GM10248 (cell line): ENCODE data around the gene SCYL3.

Source experiments
- CTCF ChIA-PET: fragments of 300-600 bp; sonication (Branson Sonifier 250); formaldehyde crosslinking; extraction: SDS; loops from one replicate; lab custom pipeline; 2021; ENCODE audit warnings: antibody characterized with exemption; lab: Yijun Ruan, JAX
- POLR2A ChIA-PET: fragments of 350-650 bp; sonication (Branson Sonifier 250); formaldehyde crosslinking; extraction: SDS; loops from one replicate; lab custom pipeline; 2020; ENCODE audit warnings: antibody characterized with exemption; lab: Yijun Ruan, JAX
- DNase-seq: peaks from one replicate; pipeline ENCODE4 v3.0.0; 2012; ENCODE audit errors: extremely low spot score
- CTCF ChIP-seq: IDR thresholded peaks from 2 replicates; pipeline ENCODE4 v1.5.1; 2012; ENCODE audit warnings: mild to moderate bottlenecking, low read depth; ENCODE audit errors: extremely low read depth, missing control alignments, control extremely low read depth

Gene SCYL3

GRCh38 chr1:169901115-169901514 is 7.4 kb upstream of the SCYL3 start:
- no peak for DNase-seq
- POLR2A ChIA-PET = no interaction called here
- no peak for TF ChIP-seq CTCF
- CTCF ChIA-PET = no interaction called here

- ChIA-PET CTCF (no interaction called here), POLR2A (no interaction called here)
- no peak for TF ChIP-seq CTCF
Measured at GRCh38 chr1:169900571-169900970, 6.9 kb upstream of the SCYL3 start.

GRCh38 chr1:169899519-169900217 is 6.0 kb upstream of the SCYL3 start:
- CTCF ChIA-PET = interaction anchor here (1.2 to 1.8 kb wide), 3 partner anchors 9 to 45 kb away, joined by 3 to 4 read pairs (median 3); no protein-coding TSS in a partner anchor

More at GRCh38 chr1:169900571-169900970, 6.9 kb upstream of the SCYL3 start:
- DNase-seq = no peak

GRCh38 chr1:169896013-169896412 is 2.3 kb upstream of the SCYL3 start:
- ChIA-PET POLR2A (no interaction called here), CTCF (no interaction called here)
- TF ChIP-seq CTCF = no peak
- no peak for DNase-seq

More at GRCh38 chr1:169899519-169900217, 6.0 kb upstream of the SCYL3 start:
- DNase-seq = no peak
- POLR2A ChIA-PET = no interaction called here
- TF ChIP-seq CTCF = no peak

GRCh38 chr1:169894424-169895145 is 889 bp upstream of the SCYL3 start:
- CTCF ChIA-PET = interaction anchor here (1.0 to 3.0 kb wide), 6 partner anchors 11 to 100 kb away, joined by 3 to 21 read pairs (median 6); partner anchors contain the start of gene METTL18
- no peak for TF ChIP-seq CTCF
- POLR2A ChIA-PET = interaction anchor here (0.9 to 1.7 kb wide), 3 partner anchors 14 to 180 kb away, joined by 3 to 4 read pairs (median 3); partner anchors contain the start of gene KIFAP3
- no peak for DNase-seq

GRCh38 chr1:169892927-169893644 is 610 bp downstream of the SCYL3 start:
- POLR2A ChIA-PET = interaction anchor here (0.6 to 1.7 kb wide), 3 partner anchors 15 to 639 kb away, joined by 3 to 4 read pairs (median 3); partner anchors contain the start of genes GORAB and METTL18
- no peak for DNase-seq
- CTCF ChIA-PET = interaction anchor here (0.7 to 3.0 kb wide), 12 partner anchors 9 to 181 kb away, joined by 3 to 21 read pairs (median 3); partner anchors contain the start of genes KIFAP3 and METTL18
- TF ChIP-seq CTCF = no peak
